Activated T-helper 2 cell treated with anti-CD3 and anti-CD28 coated beads, Interferon-gamma antibody, Interleukin-2, Interleukin-4, amounts not matched to agents 10 μg/mL and 5 μg/mL and 100 μg/mL, durations not matched to agents 14 hours and 24 hours and 36 hours (primary cell): ENCODE data around the gene PMFBP1. TPM values are rescaled to one million over a fixed set of nuclear protein-coding genes. Genes with fewer than 3 reads are reported as not detected.

Experiments used
- DNase-seq: peaks from one replicate; pipeline ENCODE4 v3.0.0; 2021; ENCODE audit warnings: low spot score
- H3K27ac Mint-ChIP-seq: one replicate; pipeline ENCODE4 v1.8.0; 2021; ENCODE audit warnings: mixed read lengths
- H3K27me3 Mint-ChIP-seq: one replicate; pipeline ENCODE4 v1.8.0; 2021; ENCODE audit warnings: low read depth, mixed read lengths
- H3K36me3 Mint-ChIP-seq: one replicate; pipeline ENCODE4 v1.8.0; 2021; ENCODE audit warnings: low read depth, mixed read lengths
- H3K4me1 Mint-ChIP-seq: one replicate; pipeline ENCODE4 v1.8.0; 2021; ENCODE audit warnings: low read depth, mixed read lengths
- H3K4me3 Mint-ChIP-seq: one replicate; pipeline ENCODE4 v1.8.0; 2021; ENCODE audit warnings: low read depth, mild to moderate bottlenecking, moderate library complexity, mixed read lengths
- H3K9me3 Mint-ChIP-seq: one replicate; pipeline ENCODE4 v1.8.0; 2021; ENCODE audit warnings: mixed read lengths
- intact Hi-C: fragments of 100-400 bp; cut with micrococcal nuclease; formaldehyde crosslinking; loops from one replicate; pipeline ENCODE4 v1.15.1; 2023
- total RNA-seq: library from RNA; stranded (reverse); gene quantifications from 2 replicates; pipeline ENCODE4 v1.2.3, GENCODE V29; 2022

PMFBP1 gene, protein sequence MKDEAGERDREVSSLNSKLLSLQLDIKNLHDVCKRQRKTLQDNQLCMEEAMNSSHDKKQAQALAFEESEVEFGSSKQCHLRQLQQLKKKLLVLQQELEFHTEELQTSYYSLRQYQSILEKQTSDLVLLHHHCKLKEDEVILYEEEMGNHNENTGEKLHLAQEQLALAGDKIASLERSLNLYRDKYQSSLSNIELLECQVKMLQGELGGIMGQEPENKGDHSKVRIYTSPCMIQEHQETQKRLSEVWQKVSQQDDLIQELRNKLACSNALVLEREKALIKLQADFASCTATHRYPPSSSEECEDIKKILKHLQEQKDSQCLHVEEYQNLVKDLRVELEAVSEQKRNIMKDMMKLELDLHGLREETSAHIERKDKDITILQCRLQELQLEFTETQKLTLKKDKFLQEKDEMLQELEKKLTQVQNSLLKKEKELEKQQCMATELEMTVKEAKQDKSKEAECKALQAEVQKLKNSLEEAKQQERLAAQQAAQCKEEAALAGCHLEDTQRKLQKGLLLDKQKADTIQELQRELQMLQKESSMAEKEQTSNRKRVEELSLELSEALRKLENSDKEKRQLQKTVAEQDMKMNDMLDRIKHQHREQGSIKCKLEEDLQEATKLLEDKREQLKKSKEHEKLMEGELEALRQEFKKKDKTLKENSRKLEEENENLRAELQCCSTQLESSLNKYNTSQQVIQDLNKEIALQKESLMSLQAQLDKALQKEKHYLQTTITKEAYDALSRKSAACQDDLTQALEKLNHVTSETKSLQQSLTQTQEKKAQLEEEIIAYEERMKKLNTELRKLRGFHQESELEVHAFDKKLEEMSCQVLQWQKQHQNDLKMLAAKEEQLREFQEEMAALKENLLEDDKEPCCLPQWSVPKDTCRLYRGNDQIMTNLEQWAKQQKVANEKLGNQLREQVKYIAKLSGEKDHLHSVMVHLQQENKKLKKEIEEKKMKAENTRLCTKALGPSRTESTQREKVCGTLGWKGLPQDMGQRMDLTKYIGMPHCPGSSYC
- total RNA-seq: 0.18 TPM in 1 of 2 replicates, not detected in the other

- no peak within 1 kb of the TSS for H3K27ac Mint-ChIP-seq
- intact Hi-C loops: no loop called here
- H3K4me1 Mint-ChIP-seq: no peaks in the 10 kb centered on the region
- H3K4me3 Mint-ChIP-seq: no peak within 1 kb of the TSS
- peaks cover 9% of the 10 kb centered on the region for H3K9me3 Mint-ChIP-seq
- no peaks in the 10 kb centered on the region for H3K36me3 Mint-ChIP-seq
- peaks cover 2% of the 10 kb centered on the region for H3K27me3 Mint-ChIP-seq
- DNase-seq: peak; percentile 9
These were observed at the start of gene PMFBP1 for GRCh38 chr16:72172105-72173034. Gene PMFBP1, minus strand, starts transcription at chr16:72172155. Its CDS starts 947 bp downstream, at chr16:72171208.

DNA sequence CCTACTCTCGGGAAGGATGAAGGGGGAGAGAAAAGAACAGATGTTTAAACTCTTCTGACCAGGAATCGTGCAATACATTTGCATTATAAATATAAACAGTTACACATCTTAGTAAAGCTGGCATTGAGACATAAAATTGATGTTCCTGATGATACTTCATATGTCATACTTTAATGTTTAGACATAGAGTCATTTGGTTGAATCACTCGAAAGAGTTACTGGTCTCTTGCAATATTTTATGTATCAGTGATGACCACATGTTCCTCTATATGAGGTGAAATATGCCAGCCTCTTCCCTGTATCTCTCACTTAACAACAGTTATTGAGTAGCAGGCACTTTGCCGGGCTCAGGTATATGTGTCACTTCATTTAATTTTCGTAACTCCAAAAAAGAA lies 49.7 kb upstream of the PMFBP1 start:
- Mint-ChIP-seq H3K27me3 (peaks cover 2% of the 10 kb centered on the region), H3K9me3 (no peaks in the 10 kb centered on the region), H3K4me1 (no peaks in the 10 kb centered on the region), H3K27ac (no peak overlapping the region), H3K36me3 (no peaks in the 10 kb centered on the region), H3K4me3 (no peak overlapping the region)
- intact Hi-C loops: no loop called here
- no peak for DNase-seq

- Mint-ChIP-seq H3K27me3 (peaks cover 2% of the 10 kb centered on the region), H3K4me1 (no peaks in the 10 kb centered on the region), H3K9me3 (no peaks in the 10 kb centered on the region), H3K36me3 (no peaks in the 10 kb centered on the region), H3K27ac (no peak overlapping the region), H3K4me3 (no peak overlapping the region)
- no peak for DNase-seq
- intact Hi-C loops: no loop called here
These were observed 49.1 kb upstream of the PMFBP1 start for GRCh38 chr16:72220875-72221629.

- intact Hi-C loops: no loop called here
These were observed 47.3 kb upstream of the PMFBP1 start for GRCh38 chr16:72219282-72219681.

GRCh38 chr16:72216767-72217166 lies 44.8 kb upstream of the PMFBP1 start:
- H3K4me1 Mint-ChIP-seq: no peaks in the 10 kb centered on the region
- peaks cover 2% of the 10 kb centered on the region for H3K27me3 Mint-ChIP-seq
- H3K27ac Mint-ChIP-seq: no peak overlapping the region
- no peak for DNase-seq
- H3K4me3 Mint-ChIP-seq: no peak overlapping the region
- no peaks in the 10 kb centered on the region for H3K36me3 Mint-ChIP-seq
- intact Hi-C loops: no loop called here
- H3K9me3 Mint-ChIP-seq: no peaks in the 10 kb centered on the region

More at GRCh38 chr16:72219282-72219681, 47.3 kb upstream of the PMFBP1 start:
- no peak for DNase-seq
- no peak overlapping the region for H3K27ac Mint-ChIP-seq
- no peaks in the 10 kb centered on the region for H3K9me3 Mint-ChIP-seq
- no peaks in the 10 kb centered on the region for H3K4me1 Mint-ChIP-seq
- H3K27me3 Mint-ChIP-seq: peaks cover 2% of the 10 kb centered on the region
- no peaks in the 10 kb centered on the region for H3K36me3 Mint-ChIP-seq
- H3K4me3 Mint-ChIP-seq: no peak overlapping the region

DNA sequence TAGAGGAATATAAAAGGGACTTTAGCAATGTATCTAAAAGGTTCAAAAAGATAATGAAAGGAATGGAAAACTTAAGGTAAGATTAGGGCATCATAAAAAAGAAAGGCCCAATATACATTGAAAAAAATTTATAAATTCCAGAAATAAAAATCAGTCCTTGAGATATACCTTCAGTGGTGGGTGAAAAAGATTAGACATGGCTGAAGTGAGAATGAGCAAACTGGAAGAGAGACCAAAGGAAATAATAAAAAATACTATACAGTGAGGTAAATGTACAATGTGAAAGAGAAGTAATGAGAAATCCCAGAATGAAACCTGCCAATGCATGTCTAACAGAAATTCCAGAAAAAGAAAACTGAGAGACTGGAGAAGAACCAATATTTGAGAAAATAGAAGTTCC lies 42.9 kb upstream of the PMFBP1 start:
- H3K4me3 Mint-ChIP-seq: no peak overlapping the region

DNA sequence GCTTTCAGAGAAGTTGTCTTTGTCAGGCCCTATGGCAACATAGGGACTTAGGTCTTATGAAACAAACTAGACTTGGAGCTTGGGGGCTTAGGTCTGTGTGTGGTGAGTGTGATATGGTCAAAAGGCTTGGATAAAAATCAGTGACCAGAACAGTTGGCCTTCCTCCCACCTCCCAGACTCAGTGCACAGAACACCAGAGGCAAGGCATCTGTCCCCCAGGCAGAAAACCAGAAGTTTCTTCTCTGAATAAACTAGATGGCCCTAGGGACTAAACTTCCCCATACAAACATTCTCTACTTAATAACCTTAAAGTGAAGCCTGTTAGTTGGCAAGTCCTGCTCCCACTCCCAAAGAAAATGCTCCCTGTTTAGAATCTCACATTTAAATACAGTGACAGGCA lies 39.2 kb upstream of the PMFBP1 start:
- no peak overlapping the region for H3K27ac Mint-ChIP-seq
- no peaks in the 10 kb centered on the region for H3K4me1 Mint-ChIP-seq
- intact Hi-C loops: no loop called here
- H3K9me3 Mint-ChIP-seq: no peaks in the 10 kb centered on the region
- no peak for DNase-seq
- no peaks in the 10 kb centered on the region for H3K36me3 Mint-ChIP-seq
- H3K4me3 Mint-ChIP-seq: no peak overlapping the region
- peaks cover 7% of the 10 kb centered on the region for H3K27me3 Mint-ChIP-seq

More for the DNA sequence above, 42.9 kb upstream of the PMFBP1 start:
- H3K27me3 Mint-ChIP-seq: peaks cover 2% of the 10 kb centered on the region
- no peak for DNase-seq
- H3K36me3 Mint-ChIP-seq: no peaks in the 10 kb centered on the region
- no peaks in the 10 kb centered on the region for H3K9me3 Mint-ChIP-seq
- intact Hi-C loops: no loop called here
- H3K4me1 Mint-ChIP-seq: no peaks in the 10 kb centered on the region
- no peak overlapping the region for H3K27ac Mint-ChIP-seq

GRCh38 chr16:72210555-72210954 lies 38.6 kb upstream of the PMFBP1 start:
- Mint-ChIP-seq H3K27me3 (peaks cover 7% of the 10 kb centered on the region), H3K36me3 (no peaks in the 10 kb centered on the region), H3K4me3 (no peak overlapping the region), H3K9me3 (no peaks in the 10 kb centered on the region), H3K27ac (no peak overlapping the region), H3K4me1 (no peaks in the 10 kb centered on the region)
- intact Hi-C loops: no loop called here
- no peak for DNase-seq

DNA sequence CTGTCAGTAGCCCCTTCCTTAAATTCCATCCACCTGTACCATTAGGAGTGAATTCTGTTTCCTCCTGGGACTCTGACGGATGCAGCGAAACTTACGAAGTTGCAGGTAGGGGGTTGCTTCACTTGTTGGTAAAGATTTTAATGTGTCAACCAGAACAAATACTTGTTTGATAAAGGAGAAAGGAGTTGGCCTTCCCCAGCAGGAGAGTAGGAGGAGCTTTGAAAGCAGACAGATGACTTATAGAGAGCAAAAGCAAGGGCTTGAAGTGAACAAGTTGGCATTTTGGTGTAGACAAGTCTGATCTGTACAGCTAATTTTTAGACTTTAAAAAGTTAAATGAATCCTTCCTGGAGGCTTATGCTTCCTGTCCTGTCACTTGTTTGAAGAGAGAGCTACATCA lies 38.1 kb upstream of the PMFBP1 start:
- Mint-ChIP-seq H3K4me1 (no peaks in the 10 kb centered on the region), H3K27ac (no peak overlapping the region), H3K27me3 (peaks cover 7% of the 10 kb centered on the region), H3K9me3 (no peaks in the 10 kb centered on the region), H3K4me3 (no peak overlapping the region), H3K36me3 (no peaks in the 10 kb centered on the region)
- intact Hi-C loops: no loop called here
- no peak for DNase-seq

GRCh38 chr16:72206299-72206698 lies 34.3 kb upstream of the PMFBP1 start:
- peaks cover 18% of the 10 kb centered on the region for H3K4me1 Mint-ChIP-seq

GRCh38 chr16:72203401-72203800 lies 31.4 kb upstream of the PMFBP1 start:
- H3K9me3 Mint-ChIP-seq: no peaks in the 10 kb centered on the region
- H3K4me3 Mint-ChIP-seq: no peak overlapping the region
- peak; percentile 11 for DNase-seq
- H3K27me3 Mint-ChIP-seq: peaks cover 7% of the 10 kb centered on the region
- intact Hi-C loops: loop anchor here (2.0 kb wide), 1 partner anchor 79 kb away; no protein-coding TSS in a partner anchor
- no peaks in the 10 kb centered on the region for H3K36me3 Mint-ChIP-seq
- peaks cover 18% of the 10 kb centered on the region for H3K4me1 Mint-ChIP-seq
- H3K27ac Mint-ChIP-seq: peak overlapping the region; percentile 18

More at GRCh38 chr16:72206299-72206698, 34.3 kb upstream of the PMFBP1 start:
- H3K27me3 Mint-ChIP-seq: peaks cover 7% of the 10 kb centered on the region
- no peak for DNase-seq
- H3K9me3 Mint-ChIP-seq: no peaks in the 10 kb centered on the region
- H3K4me3 Mint-ChIP-seq: no peak overlapping the region
- intact Hi-C loops: no loop called here
- no peak overlapping the region for H3K27ac Mint-ChIP-seq
- no peaks in the 10 kb centered on the region for H3K36me3 Mint-ChIP-seq
